Measurements from ENCODE around the gene ROR2.

ROR2 gene

DNA sequence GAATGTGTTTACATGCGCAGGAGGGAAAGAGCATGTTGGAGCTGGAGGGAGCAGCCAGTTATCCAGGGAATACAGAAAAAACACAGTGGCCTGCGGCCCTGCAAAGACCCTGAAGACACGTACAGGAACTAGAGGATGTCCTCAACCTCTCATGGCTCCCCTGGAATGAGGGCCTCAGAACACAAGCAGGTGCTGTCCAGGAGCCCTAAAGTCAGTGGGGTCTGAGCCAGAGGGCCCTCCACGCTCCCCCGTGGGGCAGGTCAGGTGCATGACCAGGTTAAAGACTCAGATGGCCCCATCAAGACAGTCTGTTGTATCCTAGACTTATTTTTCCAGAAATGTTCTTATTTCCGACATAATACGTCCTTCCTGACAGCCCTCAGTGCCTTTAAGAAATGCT is 106.9 kb downstream of the ROR2 start:
- DNase-seq (ENCODE audit: low read depth, low spot score): no peak

DNA sequence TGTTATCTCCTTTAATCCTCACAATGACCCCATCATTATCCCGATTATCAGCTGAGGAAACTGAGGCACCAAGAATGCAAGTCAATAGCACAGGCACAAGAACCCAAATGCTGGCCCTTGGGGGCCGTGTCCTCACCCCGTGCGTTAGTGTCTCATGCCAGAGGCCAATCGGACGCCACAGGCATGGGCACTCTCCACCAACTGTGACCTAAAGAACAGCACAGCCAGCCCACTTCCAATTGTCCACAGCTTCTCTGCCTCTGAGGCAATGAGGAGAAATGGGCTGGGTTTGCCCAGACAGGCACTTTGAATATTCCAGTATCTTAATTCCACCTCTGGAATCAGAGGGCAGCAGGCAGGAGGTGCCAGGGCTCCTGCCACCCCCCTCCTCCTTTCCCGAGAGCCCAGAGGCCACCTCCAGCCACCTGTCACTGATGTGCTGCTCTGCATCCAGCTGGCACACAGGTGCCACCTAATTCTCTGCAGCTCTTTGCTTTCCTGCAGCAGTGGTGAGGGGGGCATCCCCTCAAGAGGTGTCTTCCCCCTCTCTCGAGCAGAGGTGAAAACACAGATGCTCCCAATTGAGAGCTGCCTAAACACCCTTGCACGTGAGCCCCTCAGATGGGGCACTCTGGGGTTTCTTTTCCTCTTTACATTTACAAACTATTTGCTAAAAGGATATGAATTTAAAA is 107.5 kb downstream of the ROR2 start:
- no peak for DNase-seq (ENCODE audit: low read depth, low spot score)

DNA sequence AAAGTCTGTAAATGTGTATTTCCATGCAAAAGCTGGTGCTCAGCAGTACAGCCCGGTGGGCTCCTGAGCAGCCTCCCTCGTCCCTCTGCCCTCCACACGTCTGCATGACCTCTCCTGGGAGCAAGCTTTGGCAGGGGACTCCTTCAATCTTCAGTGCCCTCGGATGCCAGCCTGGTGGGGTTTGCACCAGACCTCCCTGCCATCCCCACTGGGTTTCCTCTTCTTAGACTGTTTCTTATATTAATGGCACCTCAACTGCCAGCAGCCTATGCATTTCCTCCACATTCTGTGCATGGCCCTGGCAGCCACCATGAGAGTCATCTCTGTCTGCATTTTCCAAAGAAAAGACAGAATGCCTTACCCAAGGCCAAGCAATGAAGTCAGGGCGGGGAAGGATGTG is 108.4 kb downstream of the ROR2 start:
- DNase-seq (ENCODE audit: low read depth, low spot score): no peak

DNA sequence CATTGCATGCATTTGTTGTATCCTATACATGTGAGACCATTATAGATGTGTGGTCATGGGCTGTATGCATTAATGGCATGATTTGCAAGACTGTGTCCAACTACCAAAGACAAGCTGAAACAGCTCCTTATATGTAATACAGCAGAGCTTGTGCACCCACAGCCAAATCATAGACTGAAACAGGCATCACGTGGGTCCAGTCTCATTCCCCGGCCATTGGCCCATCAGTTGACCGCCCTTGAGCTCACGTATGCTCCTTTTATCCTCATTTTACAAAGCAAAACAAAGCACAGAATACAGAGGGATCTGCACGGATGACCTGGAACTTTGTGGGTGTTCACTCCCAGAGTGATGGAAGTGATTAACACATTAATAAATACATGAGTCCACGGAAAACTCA is 109.1 kb downstream of the ROR2 start:
- no peak for DNase-seq (ENCODE audit: low read depth, low spot score)

DNA sequence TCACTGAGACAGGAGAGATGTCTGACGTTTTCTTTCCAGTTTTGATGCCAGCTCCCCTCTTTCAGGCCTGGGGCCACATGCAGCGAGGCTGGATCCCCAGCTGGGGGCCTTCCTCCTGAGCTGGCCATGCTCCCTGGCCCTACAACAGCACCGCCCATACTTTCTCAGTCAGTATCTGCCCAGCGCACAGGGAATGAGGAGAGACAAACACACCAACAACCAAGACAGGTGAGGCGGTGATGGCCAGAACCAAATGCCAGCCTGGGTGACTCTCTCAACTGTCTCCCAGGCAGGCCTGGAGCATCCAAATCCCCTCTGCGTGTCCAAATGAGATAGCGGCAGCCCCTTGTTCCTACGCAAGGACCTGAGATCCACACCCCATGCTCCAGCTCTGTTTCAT is 109.6 kb downstream of the ROR2 start:
- no peak for DNase-seq (ENCODE audit: low read depth, low spot score)

DNA sequence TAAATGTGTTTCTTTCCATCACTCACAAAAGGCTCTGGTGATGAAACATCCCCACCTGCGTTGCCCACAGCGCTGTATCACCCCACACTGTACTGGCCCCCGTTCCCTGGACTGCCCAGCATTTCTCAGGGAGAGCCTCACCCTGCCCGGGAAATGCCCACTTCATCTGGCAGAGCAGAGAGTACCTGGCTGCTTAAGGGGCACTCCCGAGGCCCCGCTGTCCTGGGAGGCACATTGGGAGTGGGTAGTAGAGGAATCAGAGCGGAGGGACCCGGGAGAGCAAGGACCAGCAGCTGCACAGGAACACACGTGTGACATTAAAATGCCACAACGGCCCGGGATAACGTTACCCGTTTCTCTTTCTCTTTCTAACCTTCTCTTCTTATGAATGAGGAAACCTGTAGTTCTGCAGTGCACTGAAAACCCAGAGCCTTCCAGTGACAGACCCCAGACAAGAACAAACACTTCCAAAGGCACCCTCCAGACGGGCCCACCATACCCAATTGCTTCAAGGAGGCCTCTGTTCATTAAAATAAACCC is 110.0 kb downstream of the ROR2 start:
- no peak for DNase-seq (ENCODE audit: low read depth, low spot score)

DNA sequence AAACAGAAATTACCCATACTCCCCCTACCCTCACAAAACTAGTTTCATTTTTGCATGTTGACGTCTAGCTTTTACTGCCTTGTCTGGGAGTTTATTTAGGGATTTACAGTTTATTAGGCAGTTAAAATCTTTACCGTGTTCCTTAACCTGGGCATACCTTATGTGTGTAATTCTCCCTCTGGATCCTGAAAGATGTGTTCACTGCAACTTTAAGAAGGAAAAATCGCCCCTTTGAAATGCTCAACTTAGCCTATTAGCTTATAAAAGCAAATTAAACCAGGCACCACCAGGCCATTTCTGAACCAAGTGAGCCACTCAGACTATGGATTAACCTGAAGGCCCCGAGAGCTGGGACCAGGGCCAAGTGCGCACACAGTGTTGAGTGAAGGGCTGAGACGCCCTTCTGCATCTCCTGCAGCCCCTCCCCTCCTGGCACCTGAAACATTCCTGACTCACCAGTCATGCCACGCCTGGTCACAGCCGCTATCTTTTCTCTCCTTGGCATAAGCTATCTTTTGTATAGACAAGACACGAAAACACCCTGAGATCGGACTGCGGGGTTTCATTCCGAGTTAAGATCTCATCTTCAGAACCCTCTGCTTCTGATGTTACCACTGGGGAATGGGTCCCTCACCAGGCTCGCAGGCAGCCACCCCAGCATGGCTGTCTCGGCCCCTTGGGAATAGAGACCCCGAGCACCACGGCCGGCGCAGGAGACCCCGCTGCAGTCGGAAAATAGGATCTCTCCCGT is 111.9 kb downstream of the ROR2 start:
- DNase-seq (ENCODE audit: low read depth, low spot score): no peak

DNA sequence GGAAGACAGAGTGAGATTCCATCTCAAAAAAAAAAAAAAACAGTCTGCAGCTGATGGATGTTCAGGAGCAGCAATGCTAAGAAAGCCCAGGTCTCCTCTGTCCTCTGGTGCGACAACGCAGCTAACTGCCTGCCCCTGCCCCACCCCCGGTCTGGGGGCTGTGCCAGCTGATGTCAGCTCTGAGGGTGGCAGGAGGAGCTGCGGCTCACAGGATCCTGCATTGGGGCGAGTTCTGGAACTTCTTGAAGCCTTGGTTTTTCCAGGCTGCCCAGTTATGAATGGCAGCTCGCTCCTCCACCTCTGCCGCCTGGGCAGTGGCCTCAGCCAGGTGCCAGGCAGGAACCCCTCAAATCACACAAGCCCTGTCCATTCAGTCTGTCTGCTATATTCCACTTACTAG is 113.5 kb downstream of the ROR2 start:
- no peak for DNase-seq (ENCODE audit: low read depth, low spot score)

DNA sequence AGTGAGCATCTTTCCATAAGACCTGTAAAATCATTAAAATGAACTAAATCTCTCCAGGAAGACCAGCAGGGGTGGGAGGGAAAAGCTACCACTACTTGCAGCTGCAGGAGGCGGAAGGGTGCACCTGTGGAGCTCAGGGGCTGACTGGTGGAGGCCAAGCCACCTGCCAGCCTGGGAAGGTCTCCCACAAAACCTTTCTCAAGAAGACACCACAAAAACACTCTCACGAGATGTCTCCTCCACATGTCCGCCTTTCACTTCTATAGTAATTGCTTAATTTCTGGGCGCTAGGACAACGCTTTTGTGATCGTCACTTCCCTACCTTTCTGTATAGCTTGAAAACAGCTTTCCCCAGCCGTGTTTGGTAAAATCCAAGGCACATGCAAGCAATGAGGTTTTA is 114.4 kb downstream of the ROR2 start:
- no peak for DNase-seq (ENCODE audit: low read depth, low spot score)

DNA sequence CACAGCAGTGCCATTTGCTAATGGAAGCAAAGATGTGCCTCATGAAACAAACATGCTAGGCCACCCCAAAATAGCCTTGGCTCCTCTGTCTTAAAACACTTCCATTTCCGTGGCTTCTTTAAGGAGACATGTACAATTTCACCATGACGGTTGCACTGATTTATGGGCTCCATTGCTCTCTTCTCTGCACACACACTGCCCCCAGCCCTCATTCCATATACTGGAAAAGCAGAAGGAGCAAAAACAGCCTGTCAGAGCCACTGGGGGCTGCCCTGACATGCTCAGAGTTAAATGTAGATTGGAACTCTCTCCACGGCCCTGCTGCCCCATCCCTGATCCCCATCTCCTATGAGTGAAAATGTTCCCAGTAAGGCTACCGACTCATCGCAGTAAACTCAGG is 114.8 kb downstream of the ROR2 start:
- DNase-seq (ENCODE audit: low read depth, low spot score): no peak

DNA sequence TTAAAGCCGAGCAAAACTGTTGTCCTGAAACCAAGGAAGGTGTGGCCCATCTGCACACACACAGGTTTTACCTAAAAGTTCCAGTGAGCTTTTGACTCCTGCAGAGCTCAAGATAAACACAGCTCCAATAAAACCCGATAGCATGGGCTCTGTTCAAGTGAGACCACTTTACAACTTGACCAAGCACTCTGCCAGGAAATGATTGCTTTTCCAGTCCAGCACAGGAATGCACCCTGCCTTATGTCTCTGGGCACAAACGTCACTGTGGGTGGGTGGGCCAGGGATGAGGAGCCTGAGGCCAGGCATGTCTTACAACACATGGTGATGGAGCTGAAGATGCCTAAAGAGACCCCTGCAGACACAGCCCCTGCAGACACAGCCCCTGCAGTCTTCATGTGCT is 115.3 kb downstream of the ROR2 start:
- no peak for DNase-seq (ENCODE audit: low read depth, low spot score)

DNA sequence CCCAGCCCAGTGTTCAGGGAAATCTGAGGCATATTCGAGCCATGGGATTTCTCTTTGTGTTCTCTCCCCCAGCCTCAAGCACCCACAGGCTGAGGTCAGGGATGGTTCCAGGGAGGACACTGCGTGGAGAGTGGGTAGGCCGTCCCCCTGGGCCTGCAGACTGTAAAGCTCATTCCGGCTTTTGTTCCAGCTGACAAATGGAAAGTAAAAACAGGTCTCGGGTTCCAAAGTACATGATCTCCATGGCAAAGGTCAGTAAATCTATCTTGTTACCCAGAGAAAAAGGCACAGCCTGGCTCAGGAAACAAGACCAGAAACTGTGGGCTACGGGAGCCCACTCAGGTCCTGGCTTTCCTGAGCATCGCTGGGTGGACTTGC is 116.2 kb downstream of the ROR2 start:
- DNase-seq (ENCODE audit: low read depth, low spot score): no peak

DNA sequence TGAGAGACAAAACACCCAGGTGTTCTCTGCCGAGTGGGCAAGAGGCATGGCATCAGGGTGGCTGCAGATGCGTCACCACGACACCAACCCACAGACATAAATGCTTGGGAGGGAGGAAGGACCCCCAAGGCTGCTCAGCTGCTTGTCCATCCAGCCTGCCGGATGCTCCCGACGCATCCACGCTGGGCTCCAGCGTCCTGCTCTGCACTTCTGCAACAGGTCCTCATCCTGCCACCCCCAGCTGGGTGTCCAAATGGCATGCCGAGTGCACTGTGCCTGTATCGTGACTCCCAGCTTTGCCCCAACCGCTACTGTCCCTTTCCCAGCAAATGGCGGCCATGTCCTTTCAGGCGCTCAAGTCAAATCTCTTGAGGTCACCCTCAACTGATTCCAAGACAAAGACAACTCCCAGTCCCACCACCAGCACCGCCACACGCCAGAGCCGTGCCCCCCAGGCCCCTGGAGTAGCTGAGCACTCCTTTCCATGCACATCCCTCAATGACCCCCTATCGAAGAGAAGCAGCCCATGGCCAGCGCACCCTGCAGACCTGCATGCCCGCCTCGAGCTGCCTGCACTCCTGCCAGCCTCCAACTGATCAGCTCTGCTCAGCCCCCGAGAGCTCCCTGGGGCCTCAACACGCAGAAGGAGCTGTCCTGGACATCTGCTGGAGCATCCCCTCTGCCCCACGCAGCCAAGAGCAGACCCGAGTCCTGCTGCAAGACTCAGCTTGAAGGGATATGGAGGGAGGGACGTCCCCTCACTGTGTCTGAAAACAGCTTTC is 116.7 kb downstream of the ROR2 start:
- DNase-seq (ENCODE audit: low read depth, low spot score): no peak

DNA sequence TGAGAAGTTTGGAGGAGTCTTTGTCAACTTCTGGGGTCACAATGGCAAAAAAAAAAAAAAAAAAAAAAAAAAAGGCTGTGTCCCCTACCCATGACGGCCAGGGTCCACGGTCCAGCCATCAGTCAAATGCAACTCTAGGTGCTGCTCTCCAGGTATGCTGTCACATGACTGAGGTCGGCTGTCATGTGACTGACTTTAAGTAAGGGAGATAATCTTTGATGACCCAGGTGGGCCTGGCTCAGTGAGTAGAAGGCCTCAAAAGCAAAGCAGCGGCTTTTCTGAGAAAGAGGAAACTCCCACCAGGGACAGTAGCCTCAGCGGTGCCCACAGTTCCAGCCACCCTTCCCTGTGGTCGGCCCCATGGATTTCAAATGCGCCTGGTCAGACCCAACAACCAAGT is 117.7 kb downstream of the ROR2 start:
- no peak for DNase-seq (ENCODE audit: low read depth, low spot score)

DNA sequence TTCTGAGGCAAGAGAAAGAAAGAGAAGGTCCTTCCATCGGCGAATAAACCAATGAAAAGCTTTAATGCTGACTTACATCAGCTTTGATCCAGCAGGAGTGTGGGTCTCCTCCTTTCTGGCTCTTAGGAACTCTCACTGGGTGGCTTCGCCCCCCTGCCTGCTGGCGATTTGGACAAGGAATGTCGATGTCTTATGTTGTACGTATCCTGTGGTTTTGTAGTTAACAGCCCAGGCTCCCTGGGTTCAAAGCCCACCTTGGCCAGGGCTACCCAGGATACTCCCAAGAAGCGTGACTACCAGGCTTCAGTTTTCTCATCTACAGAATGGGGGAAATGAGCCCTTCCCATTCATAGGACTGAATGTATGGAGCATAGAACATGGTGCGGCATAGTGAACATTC is 124.2 kb downstream of the ROR2 start:
- no peak for DNase-seq (ENCODE audit: low read depth, low spot score)

DNA sequence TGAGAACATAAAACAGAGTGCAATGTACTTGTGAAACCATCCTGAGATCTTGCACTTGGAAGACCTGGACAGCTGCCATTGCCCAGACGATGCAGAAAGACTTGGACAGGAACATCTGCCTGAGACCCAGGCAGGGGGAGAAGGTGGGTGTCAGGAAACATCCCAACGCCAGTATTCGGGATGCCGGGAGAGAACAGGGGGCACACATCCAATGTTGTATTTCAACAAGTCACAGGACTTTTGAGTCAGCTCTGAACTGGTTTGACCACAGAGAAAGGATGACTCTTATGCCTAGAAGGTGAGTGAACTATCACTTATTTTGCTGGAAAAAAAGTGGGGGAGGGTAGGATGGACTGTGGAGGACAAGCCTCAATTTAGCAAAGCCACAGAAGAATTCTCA is 124.6 kb downstream of the ROR2 start:
- no peak for DNase-seq (ENCODE audit: low read depth, low spot score)

DNA sequence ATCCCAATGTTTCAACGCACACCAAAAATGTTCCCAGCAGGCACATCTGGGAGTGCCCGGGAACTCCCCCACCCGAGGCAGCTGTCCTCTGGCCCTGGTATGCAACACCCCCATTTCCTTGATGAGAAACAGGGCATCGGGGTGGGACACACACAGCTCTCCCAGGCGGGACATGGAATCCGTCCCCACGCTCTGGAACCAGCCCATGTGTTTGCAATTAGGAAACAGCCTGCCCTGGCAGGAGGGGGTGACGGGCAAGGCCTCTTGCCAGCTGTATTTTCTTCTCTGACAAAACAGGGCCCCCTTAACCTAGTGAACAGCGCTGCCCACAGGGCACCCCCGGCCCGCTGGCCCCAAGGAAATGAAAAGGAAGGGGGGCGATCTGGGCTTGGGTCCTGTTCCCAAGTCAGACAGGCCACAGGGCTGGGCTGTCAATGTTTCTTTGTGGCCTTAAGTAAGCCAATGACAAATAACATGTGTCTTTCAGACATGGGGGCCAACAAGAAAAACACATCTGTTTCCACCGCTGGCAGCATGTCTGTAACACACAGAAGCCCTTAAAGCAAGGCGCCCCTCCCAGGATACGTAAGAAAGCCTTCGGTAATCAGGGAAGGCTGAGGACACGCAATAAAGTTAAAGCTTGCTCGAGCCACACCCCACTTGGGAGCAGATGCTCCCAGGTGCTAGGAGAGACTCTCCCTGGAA is 125.3 kb downstream of the ROR2 start:
- no peak for DNase-seq (ENCODE audit: low read depth, low spot score)

DNA sequence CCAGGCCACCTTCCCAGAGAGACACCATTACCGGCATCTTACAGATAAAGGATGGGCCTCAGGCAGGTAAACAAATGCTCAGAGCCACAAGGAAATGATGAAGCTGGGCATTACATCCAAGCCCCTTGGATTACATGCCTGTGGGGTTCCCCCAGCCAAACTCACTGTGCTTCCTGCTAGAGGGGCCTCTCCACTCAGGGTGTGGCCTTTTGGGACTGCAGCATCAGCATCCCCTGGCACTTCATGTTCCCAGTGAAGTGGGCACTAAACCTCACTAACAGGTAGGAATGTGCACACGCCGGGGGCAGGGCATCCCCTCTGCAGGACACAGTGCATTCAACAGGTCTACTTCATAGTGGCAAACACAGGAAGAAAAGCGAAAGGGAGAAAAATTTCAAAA is 125.9 kb downstream of the ROR2 start:
- DNase-seq (ENCODE audit: low read depth, low spot score): no peak

DNA sequence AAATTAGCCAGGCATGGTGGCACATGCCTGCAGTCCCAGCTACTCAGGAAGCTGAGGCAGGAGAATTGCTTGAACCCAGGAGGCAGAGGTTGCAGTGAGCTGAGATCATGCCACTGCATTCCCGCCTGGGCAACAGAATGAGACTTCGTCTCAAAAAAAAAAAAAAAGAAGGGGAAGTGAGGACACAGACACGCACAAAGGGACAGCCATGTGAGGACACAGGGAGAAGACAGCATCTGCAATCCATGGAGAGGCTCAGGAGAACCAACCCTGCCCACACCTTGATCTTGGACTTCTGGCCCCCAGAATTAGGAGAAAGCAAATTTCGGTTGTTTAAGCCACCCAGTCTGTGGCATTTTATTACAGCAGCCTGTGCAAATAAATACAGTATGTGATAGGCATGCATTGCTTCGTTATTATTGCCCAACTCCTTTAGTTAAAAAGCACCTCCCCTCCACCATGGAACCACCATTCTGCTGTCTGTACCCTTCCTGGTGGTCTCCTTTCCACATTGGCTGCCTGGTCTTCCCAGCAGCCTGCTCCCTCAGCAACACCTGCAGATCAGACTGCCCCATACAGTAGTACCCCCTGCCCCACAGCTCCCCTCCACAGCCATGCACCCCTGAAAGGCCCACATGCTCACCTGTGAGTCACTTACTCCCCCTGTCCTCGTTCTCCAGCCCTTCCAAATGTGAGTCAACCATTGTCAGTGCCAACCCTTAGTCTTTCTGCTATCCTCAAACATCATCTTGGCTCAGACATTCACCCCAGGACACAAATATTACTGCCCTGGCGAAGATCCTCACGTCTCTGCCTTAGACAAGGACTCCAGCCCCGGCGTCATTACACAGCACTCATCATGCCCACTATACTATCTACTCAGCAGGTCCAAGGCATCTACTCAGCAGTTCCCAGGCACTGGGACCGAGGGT is 128.8 kb downstream of the ROR2 start:
- DNase-seq (ENCODE audit: low read depth, low spot score): no peak

DNA sequence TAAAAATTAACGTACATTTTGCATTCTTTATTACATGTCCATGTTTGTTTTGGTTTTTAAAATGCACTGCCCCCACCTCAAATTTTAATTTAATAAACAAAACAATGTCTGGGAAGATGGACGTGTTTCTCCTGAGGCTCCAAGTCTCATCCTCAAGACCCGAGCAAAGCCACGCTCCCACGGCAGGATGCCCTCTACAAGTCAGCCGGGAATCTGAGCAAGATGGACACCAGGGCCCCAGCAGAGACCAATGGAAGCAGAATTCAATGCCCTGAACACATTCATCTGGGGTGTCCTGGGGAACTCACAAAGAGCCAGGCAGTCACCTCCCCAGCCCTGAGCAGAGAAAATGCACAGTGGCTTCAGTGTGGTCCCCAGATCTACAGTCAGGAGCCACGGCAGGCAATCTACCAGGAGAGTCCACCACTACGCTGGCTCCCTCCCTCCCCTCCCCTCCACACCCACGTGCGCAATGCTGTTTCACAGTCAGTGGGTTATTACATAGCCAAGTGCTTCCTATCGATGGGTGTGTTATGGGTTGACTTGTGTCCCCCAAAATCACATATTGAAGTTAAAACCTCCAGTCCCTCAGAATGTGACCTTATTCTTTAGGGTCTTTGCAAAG is 129.8 kb downstream of the ROR2 start:
- no peak for DNase-seq (ENCODE audit: low read depth, low spot score)
